ENCODE measurements around the gene RANBP3. TPM values are rescaled to one million over a fixed set of nuclear protein-coding genes. Genes with fewer than 3 reads are reported as not detected.

Gene RANBP3
- total and polyA plus RNA-seq, 7 donors: 40.5 to 71.7 (median 48.7) TPM

GRCh38 chr19:6003976-6004375 lies 26.0 kb upstream of the RANBP3 start:
- WGBS, 3 donors: 83 to 85% (median 84%) methylated on average over 10 of the region's 10 CpGs

GRCh38 chr19:6002591-6002990 lies 24.7 kb upstream of the RANBP3 start:
- 92 to 95% (median 93%) methylated on average over 26 of the region's 26 CpGs for WGBS, 3 donors
- Histone ChIP-seq H3K4me1 (no peaks in the 10 kb centered on the region), H3K27ac (no peak overlapping the region), H3K9me3 (no peaks in the 10 kb centered on the region), H3K36me3 (ENCODE audit: insufficient read depth in 1 of 2, low read depth in 1 of 2) (no peaks in the 10 kb centered on the region), H3K27me3 (ENCODE audit: insufficient read depth in 3 of 3, low read length in 2 of 3) (no peaks in the 10 kb centered on the region), H3K4me3 (no peak overlapping the region)
- DNase-seq (no peak), ATAC-seq (no peak)
- TF ChIP-seq CTCF (IDR thresholded peaks at IDR 0.05): no peak
- intact Hi-C loops (cut with DNase I): no loop called here

More at GRCh38 chr19:6003976-6004375, 26.0 kb upstream of the RANBP3 start:
- Histone ChIP-seq H3K27me3 (ENCODE audit: insufficient read depth in 3 of 3, low read length in 2 of 3) (no peaks in the 10 kb centered on the region), H3K4me3 (no peak overlapping the region), H3K27ac (no peak overlapping the region), H3K36me3 (ENCODE audit: insufficient read depth in 1 of 2, low read depth in 1 of 2) (no peaks in the 10 kb centered on the region), H3K9me3 (no peaks in the 10 kb centered on the region), H3K4me1 (no peaks in the 10 kb centered on the region)
- intact Hi-C loops (cut with DNase I): no loop called here
- TF ChIP-seq CTCF (IDR thresholded peaks at IDR 0.05): no peak
- no peak for ATAC-seq
- DNase-seq: no peak

GRCh38 chr19:6000228-6000847 lies 22.4 kb upstream of the RANBP3 start:
- Histone ChIP-seq H3K27me3 (ENCODE audit: insufficient read depth in 3 of 3, low read length in 2 of 3) (no peaks in the 10 kb centered on the region), H3K27ac (no peak overlapping the region), H3K9me3 (no peaks in the 10 kb centered on the region), H3K36me3 (ENCODE audit: insufficient read depth in 1 of 2, low read depth in 1 of 2) (no peaks in the 10 kb centered on the region), H3K4me3 (no peak overlapping the region), H3K4me1 (no peaks in the 10 kb centered on the region)
- 90 to 94% (median 90%) methylated on average over 7 of the region's 7 CpGs for WGBS, 3 donors
- intact Hi-C loops (cut with DNase I): no loop called here
- DNase-seq: no peak
- no peak for ATAC-seq
- TF ChIP-seq CTCF (IDR thresholded peaks at IDR 0.05): no peak

GRCh38 chr19:5999693-6000092 lies 21.8 kb upstream of the RANBP3 start:
- Histone ChIP-seq H3K36me3 (ENCODE audit: insufficient read depth in 1 of 2, low read depth in 1 of 2) (no peaks in the 10 kb centered on the region), H3K4me1 (no peaks in the 10 kb centered on the region), H3K4me3 (no peak overlapping the region), H3K27ac (no peak overlapping the region), H3K27me3 (ENCODE audit: insufficient read depth in 3 of 3, low read length in 2 of 3) (peaks cover 0 to under 1% (median 0%) of the 10 kb centered on the region in 3 donors), H3K9me3 (no peaks in the 10 kb centered on the region)
- intact Hi-C loops (cut with DNase I): no loop called here
- TF ChIP-seq CTCF (IDR thresholded peaks at IDR 0.05): no peak
- ATAC-seq (no peak), DNase-seq (no peak)
- 96 to 98% (median 97%) methylated on average over 6 of the region's 6 CpGs for WGBS, 3 donors

GRCh38 chr19:5997371-5997770 lies 19.4 kb upstream of the RANBP3 start:
- peaks cover 9% of the 10 kb centered on the region for H3K4me1 ChIP-seq
- H3K27ac ChIP-seq: no peak overlapping the region
- H3K36me3 ChIP-seq (ENCODE audit: insufficient read depth in 1 of 2, low read depth in 1 of 2): no peaks in the 10 kb centered on the region
- H3K9me3 ChIP-seq: no peaks in the 10 kb centered on the region
- 81 to 90% (median 88%) methylated on average over 16 to 17 of the region's 17 CpGs for WGBS, 3 donors
- peaks cover 0 to 6% (median 1%) of the 10 kb centered on the region in 3 donors for H3K27me3 ChIP-seq (ENCODE audit: insufficient read depth in 3 of 3, low read length in 2 of 3)
- H3K4me3 ChIP-seq: no peak overlapping the region
- ATAC-seq (no peak), DNase-seq (no peak)
- intact Hi-C loops (cut with DNase I): no loop called here
- no peak for TF ChIP-seq CTCF (IDR thresholded peaks at IDR 0.05)

All from psoas muscle (tissue), 8 donors.